Measurements from ENCODE around the gene COL15A1. TPM values are rescaled to one million over a fixed set of nuclear protein-coding genes. Genes with fewer than 3 reads are reported as not detected.

Gene COL15A1
- polyA plus RNA-seq, 3 donors = 7.5 to 61.5 (median 13.5) TPM

- no peak overlapping the region for H3K27ac ChIP-seq (ENCODE audit: low read depth, low read length)
- 83 to 97% (median 91%) methylated on average over 1 of the region's 1 CpG for WGBS, 3 donors
Observed at GRCh38 chr9:99018653-99019052, 74.9 kb downstream of the COL15A1 start.

GRCh38 chr9:99019510-99020331, 76.0 kb downstream of the COL15A1 start:
- WGBS, 3 donors = 74 to 84% (median 76%) methylated on average over 4 of the region's 4 CpGs

GRCh38 chr9:99020786-99021436, 77.2 kb downstream of the COL15A1 start:
- no peak overlapping the region for H3K27ac ChIP-seq (ENCODE audit: low read depth, low read length)
- WGBS, 3 donors = 90 to 96% (median 96%) methylated on average over 8 of the region's 8 CpGs

More at GRCh38 chr9:99019510-99020331, 76.0 kb downstream of the COL15A1 start:
- H3K27ac ChIP-seq (ENCODE audit: low read depth, low read length) = no peak overlapping the region

- no peak overlapping the region for H3K27ac ChIP-seq (ENCODE audit: low read depth, low read length)
- 86 to 91% (median 87%) methylated on average over 3 of the region's 3 CpGs for WGBS, 3 donors
Observed at GRCh38 chr9:99021512-99021911, 77.8 kb downstream of the COL15A1 start.

- H3K27ac ChIP-seq (ENCODE audit: low read depth, low read length) = no peak overlapping the region
- 67 to 75% (median 71%) methylated on average over 8 of the region's 8 CpGs for WGBS, 3 donors
Observed at GRCh38 chr9:99023231-99023630, 79.5 kb downstream of the COL15A1 start.

GRCh38 chr9:99023831-99024230, 80.1 kb downstream of the COL15A1 start:
- H3K27ac ChIP-seq (ENCODE audit: low read depth, low read length) = no peak overlapping the region
- WGBS, 3 donors = 61 to 77% (median 76%) methylated on average over 1 of the region's 1 CpG

GRCh38 chr9:99024959-99025358, 81.3 kb downstream of the COL15A1 start:
- no peak overlapping the region for H3K27ac ChIP-seq (ENCODE audit: low read depth, low read length)
- 82 to 93% (median 86%) methylated on average over 6 of the region's 6 CpGs for WGBS, 3 donors

- no peak overlapping the region for H3K27ac ChIP-seq (ENCODE audit: low read depth, low read length)
- 91 to 97% (median 96%) methylated on average over 6 of the region's 6 CpGs for WGBS, 3 donors
Observed at GRCh38 chr9:99025616-99026270, 82.0 kb downstream of the COL15A1 start.

GRCh38 chr9:99026271-99026955, 82.7 kb downstream of the COL15A1 start:
- WGBS, 3 donors = 88 to 93% (median 93%) methylated on average over 6 of the region's 6 CpGs
- no peak overlapping the region for H3K27ac ChIP-seq (ENCODE audit: low read depth, low read length)

GRCh38 chr9:99026956-99027298, 83.2 kb downstream of the COL15A1 start:
- H3K27ac ChIP-seq (ENCODE audit: low read depth, low read length) = no peak overlapping the region
- WGBS, 3 donors = 81 to 93% (median 86%) methylated on average over 3 of the region's 3 CpGs

GRCh38 chr9:99027443-99027842, 83.7 kb downstream of the COL15A1 start:
- 71 to 80% (median 77%) methylated on average over 1 of the region's 1 CpG for WGBS, 3 donors
- H3K27ac ChIP-seq (ENCODE audit: low read depth, low read length) = no peak overlapping the region

GRCh38 chr9:99029083-99029645, 85.5 kb downstream of the COL15A1 start:
- H3K27ac ChIP-seq (ENCODE audit: low read depth, low read length) = no peak overlapping the region
- 67 to 74% (median 72%) methylated on average over 2 of the region's 2 CpGs for WGBS, 3 donors

- 38 to 62% (median 39%) methylated on average over 3 of the region's 3 CpGs for WGBS, 3 donors
- no peak overlapping the region for H3K27ac ChIP-seq (ENCODE audit: low read depth, low read length)
Observed at GRCh38 chr9:99030092-99030511, 86.4 kb downstream of the COL15A1 start.

GRCh38 chr9:99030610-99031109, 87.0 kb downstream of the COL15A1 start:
- no peak overlapping the region for H3K27ac ChIP-seq (ENCODE audit: low read depth, low read length)
- 93 to 99% (median 97%) methylated on average over 3 of the region's 3 CpGs for WGBS, 3 donors

- H3K27ac ChIP-seq (ENCODE audit: low read depth, low read length) = no peak overlapping the region
- 84 to 92% (median 89%) methylated on average over 6 of the region's 6 CpGs for WGBS, 3 donors
Observed at GRCh38 chr9:99031319-99031718, 87.6 kb downstream of the COL15A1 start.

- no peak overlapping the region for H3K27ac ChIP-seq (ENCODE audit: low read depth, low read length)
- 95 to 97% (median 96%) methylated on average over 5 of the region's 5 CpGs for WGBS, 3 donors
Observed at GRCh38 chr9:99031994-99032393, 88.3 kb downstream of the COL15A1 start.

GRCh38 chr9:99034149-99034548, 90.4 kb downstream of the COL15A1 start:
- 91 to 94% (median 94%) methylated on average over 3 of the region's 3 CpGs for WGBS, 3 donors
- no peak overlapping the region for H3K27ac ChIP-seq (ENCODE audit: low read depth, low read length)

GRCh38 chr9:99035313-99035712, 91.6 kb downstream of the COL15A1 start:
- no peak overlapping the region for H3K27ac ChIP-seq (ENCODE audit: low read depth, low read length)
- 73 to 85% (median 83%) methylated on average over 4 of the region's 4 CpGs for WGBS, 3 donors
